KG1 (cell line): ENCODE results near the gene MAML1.

Experiments used
- DNase-seq: peaks from one replicate; lab custom pipeline; 2025; lab: John Stamatoyannopoulos, UW

Gene MAML1

GRCh38 chr5:179822059-179822432 is 89.4 kb downstream of the MAML1 start:
- DNase-seq, result no peak

DNA sequence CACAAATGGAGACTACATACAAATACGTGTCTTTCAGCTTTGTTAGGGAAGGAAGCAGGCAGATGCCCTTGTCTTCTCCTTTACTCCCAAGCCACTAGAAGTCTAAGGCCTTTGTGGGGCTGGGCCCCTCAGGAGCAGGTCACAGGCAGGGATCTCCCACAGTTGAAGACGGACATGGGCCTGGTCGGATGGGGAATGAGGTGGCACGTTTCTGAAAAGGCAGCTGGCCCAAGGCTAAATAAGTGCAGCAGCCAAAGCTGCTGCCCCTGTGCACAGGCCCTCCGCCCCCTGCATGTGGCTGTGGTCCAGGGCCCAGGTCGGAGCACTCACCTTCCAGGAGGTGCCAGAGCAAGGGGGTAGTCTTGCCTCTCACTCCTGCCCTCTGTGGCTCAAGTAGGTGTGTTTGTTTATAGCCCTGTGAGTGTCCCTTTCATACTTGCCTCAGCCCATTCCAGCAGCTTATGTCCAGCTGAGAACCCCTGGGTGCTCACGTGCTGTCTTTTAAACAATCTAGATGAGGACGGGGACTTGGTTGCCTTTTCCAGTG is 89.9 kb downstream of the MAML1 start:
- no peak for DNase-seq

DNA sequence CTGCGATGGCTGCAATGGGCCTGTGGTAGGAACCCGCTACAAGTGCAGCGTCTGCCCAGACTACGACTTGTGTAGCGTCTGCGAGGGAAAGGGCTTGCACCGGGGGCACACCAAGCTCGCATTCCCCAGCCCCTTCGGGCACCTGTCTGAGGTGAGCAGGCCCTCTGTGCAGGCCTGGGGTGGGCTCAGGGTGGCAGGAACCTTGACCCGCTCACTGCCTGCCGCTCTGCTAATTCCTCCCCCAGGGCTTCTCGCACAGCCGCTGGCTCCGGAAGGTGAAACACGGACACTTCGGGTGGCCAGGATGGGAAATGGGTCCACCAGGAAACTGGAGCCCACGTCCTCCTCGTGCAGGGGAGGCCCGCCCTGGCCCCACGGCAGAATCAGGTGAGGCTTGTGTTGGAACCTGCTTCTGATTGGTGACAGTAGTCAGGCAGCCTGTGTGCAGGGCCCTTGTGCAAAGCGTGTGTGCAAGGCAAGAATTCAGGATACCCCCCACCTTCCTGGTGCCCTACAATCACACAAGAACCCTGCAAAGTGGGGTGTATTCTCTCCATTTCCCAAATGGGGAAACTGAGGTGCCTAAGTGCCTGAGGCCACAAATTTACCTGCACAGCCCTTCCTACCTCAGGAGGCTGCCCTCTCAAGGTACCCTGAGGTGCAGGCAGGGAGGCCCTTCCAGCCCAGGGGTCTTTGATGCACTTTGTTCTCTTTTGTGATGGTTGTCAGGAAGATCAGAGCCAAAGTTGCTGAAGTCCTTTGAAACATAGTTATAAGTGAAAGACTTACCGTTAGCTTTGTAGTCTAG is 91.5 kb downstream of the MAML1 start:
- no peak for DNase-seq

DNA sequence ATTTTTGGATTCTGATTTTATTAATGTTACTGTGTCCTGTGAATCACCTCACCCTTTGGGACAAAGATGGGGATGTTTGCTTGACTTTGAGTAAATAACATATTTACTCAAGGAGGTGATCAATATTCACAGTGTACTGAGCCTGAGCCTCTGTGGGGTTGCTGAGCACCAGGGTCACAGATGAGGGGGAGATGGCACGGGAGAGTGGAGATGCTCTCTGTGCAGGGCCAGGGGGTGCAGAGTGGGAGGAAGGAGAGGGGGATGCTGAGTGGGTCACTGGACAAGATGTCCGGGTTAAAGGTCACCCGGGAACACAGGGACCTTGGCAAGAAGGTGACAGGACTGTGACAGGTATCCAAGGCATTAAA is 92.1 kb downstream of the MAML1 start:
- no peak for DNase-seq

DNA sequence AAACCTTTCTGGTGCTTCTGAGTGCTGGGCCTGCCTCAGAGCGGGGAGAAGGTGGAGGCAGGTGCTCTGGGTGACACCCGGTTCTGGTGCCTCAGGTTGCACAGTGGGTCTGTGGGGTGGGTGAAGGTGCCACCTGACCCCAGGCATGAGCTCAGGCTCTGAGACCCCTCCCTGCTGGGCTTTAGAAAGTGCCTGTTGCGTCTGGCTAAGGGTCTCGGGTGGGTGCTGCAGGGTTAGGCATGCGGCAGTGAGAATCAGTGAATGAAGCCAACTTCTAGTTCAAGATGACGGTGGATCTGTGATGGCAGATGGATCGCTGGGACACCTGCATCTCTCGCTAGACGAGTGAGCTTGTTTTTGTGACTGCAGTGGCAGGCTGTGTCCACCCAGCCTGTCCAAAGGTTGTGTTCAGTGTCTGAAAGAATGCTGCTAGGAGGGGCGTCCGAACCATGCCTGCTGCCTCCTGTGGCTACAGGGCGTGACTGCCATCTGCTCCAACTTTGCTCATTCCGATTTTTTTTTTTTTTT is 93.1 kb downstream of the MAML1 start:
- DNase-seq, result no peak
